ENCODE measurements around the gene PTGES3L.
"Not testable (repeated sequence)": the region's sequence is repeated elsewhere in the genome, so short reads cannot be mapped to it uniquely, and the experiment has no call there.

Gene PTGES3L

DNA sequence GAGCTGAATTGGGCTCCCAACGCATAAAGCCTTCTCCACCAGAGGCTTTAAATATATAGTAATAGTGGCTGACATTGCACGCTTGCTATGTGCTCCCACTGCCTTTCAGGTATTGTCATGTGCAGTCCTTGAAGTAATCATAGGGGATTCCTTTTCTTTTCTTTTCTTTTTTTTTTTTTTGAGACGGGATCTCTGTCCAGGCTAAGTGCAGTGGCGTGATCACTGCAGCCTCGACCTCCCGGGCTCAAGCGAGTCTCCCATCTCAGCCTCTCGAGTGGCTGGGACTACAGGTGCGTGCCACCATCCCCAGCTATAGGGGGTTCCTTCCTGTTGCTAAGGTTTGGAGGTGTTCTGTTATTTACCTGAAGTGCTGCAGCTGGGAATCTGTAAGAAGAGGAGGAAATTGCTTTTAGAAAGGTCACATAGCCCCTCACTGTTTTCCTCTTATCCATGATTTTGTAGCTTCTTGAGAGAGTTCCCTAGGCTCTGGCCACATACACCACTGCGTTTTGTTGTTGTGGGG is 19.2 kb upstream of the PTGES3L start:
- H3K4me1 ChIP-seq, result peaks cover 25% of the 10 kb centered on the region
- H4K20me1 ChIP-seq, result peaks cover 54% of the 10 kb centered on the region
- H3K4me2 ChIP-seq, result peak overlapping the region; percentile 93
- TF ChIP-seq Cebpa-rat (IDR thresholded peaks at IDR 0.05), result no peak
- H3K36me3 ChIP-seq, result peaks cover 66% of the 10 kb centered on the region
- peak overlapping the region; percentile 94 for H3K4me3 ChIP-seq
- peak overlapping the region; percentile 99 for H3K9ac ChIP-seq
- no peaks in the 10 kb centered on the region for H3K9me3 ChIP-seq
- H3K27ac ChIP-seq, result peak overlapping the region; percentile 94
- H3K27me3 ChIP-seq, result no peaks in the 10 kb centered on the region

DNA sequence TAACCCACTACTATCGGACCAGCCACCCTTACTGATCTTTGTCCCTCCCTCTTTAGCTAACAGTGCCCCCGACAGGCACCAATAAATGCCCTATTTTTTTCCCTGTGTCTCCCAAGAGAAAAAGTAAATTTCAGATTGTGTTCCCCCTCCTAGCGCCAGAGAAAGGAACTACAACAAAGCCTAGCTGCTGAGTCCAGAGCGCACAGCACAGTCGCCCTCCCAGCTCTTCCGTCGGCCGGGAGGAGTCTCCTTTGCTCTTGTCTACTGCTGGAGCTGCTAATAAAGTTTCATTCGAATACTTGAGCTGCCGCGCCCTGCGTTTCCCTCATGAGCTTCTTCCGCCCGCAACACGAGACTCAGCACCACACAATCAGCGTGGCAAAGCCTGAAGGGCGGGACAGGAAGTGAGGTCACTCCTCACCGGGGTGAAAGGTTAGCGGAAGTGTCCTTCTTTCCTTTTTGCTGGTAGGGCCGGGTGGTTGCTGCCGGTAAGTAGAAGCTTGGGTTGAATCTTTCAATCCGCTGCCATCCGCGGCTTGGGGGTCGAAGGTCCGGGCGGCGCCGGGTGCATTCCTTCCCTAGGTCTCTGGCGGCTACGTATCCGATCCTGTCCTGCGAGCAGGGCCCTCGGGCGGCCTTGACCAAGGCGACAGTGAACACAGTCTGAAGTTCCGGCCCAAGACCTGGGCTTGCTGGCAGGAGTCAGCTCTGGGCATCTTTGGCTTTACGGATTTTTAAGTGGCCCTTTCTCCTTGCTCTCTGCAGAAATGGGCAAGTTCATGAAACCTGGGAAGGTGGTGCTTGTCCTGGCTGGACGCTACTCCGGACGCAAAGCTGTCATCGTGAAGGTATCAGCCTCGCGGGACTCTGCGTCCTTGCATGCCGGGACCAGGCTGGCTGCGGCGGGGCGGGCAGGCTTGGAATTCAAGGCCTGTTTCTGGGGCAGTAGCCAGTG is 18.4 kb upstream of the PTGES3L start, which contains the start of gene RPL27:
Gene RPL27, plus strand, starts transcription at position 436 of the 955 bp plus-strand sequence. Its CDS starts 332 bp downstream, at position 768.
- H3K27me3 ChIP-seq, result no peaks in the 10 kb centered on the region
- peak within 1 kb of the TSS; percentile 94 for H3K4me3 ChIP-seq
- peaks cover 66% of the 10 kb centered on the region for H3K36me3 ChIP-seq
- no peaks in the 10 kb centered on the region for H3K9me3 ChIP-seq
- peaks cover 25% of the 10 kb centered on the region for H3K4me1 ChIP-seq
- H3K9ac ChIP-seq, result peak within 1 kb of the TSS; percentile 99
- peak within 1 kb of the TSS; percentile 94 for H3K27ac ChIP-seq
- H4K20me1 ChIP-seq, result peaks cover 46% of the 10 kb centered on the region
- TF ChIP-seq Cebpa-rat (IDR thresholded peaks at IDR 0.05), result no peak
- H3K4me2 ChIP-seq, result peak within 1 kb of the TSS; percentile 93

DNA sequence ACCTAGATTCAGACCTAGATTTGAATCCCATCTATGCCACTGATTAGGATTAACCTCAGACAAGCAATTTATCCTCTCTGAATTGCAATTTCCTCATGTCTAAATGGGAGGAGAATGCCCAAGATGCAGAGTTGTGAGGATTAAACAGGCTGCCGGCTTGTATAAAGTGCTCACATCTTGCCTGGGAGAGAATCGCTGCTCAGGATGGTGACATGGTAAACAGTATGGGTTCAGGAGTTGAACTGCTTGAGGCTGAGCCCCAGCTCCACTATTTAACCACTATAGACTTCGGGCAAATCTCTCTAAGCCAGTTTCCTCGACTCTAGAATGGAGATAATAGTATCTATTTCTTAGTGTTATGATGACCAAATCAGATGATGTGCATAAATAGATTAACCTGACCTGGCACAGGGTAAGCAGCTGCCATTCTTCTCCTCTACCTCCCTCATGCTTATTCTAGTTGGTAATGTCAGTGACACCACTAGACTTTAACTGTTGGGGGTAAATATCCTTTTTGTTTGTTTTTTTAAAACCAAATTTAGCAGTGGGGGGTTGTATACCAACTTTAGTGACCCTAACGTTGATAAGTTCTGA is 17.6 kb upstream of the PTGES3L start:
- Histone ChIP-seq H3K9ac (peak overlapping the region; percentile 71; the same call in 1 of the 2 replicates), H3K27ac (peak overlapping the region; percentile 59), H3K4me1 (peaks cover 25% of the 10 kb centered on the region), H4K20me1 (peaks cover 38% of the 10 kb centered on the region), H3K4me2 (peak overlapping the region; percentile 79), H3K4me3 (peak overlapping the region; percentile 57), H3K36me3 (peaks cover 66% of the 10 kb centered on the region), H3K9me3 (no peaks in the 10 kb centered on the region), H3K27me3 (no peaks in the 10 kb centered on the region)
- no peak for TF ChIP-seq Cebpa-rat (IDR thresholded peaks at IDR 0.05)

DNA sequence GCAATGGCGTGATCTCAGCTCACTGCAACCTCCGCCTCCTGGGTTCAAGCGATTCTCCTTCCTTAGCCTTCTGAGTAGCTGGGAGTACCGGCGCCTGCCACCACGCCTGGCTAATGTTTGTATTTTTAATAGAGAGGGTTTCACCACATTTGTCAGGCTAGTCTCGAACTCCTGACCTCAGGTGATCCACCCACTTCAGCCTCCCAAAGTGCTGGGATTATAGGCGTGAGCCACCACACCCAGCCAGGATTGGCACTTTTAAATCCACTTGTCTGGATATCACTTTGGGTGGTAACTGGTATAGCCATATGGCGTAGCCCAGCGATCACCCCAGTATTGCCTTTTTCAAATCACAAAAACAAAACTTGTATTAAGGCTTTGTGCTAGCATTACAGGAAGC is 14.0 kb upstream of the PTGES3L start:
- not testable (repeated sequence) for H3K27me3 ChIP-seq, H3K9me3 ChIP-seq, H3K27ac ChIP-seq, H3K4me3 ChIP-seq, H3K9ac ChIP-seq, H3K4me2 ChIP-seq
- peaks cover 26% of the 10 kb centered on the region for H3K4me1 ChIP-seq
- peaks cover 68% of the 10 kb centered on the region for H3K36me3 ChIP-seq
- peaks cover 13% of the 10 kb centered on the region for H4K20me1 ChIP-seq

DNA sequence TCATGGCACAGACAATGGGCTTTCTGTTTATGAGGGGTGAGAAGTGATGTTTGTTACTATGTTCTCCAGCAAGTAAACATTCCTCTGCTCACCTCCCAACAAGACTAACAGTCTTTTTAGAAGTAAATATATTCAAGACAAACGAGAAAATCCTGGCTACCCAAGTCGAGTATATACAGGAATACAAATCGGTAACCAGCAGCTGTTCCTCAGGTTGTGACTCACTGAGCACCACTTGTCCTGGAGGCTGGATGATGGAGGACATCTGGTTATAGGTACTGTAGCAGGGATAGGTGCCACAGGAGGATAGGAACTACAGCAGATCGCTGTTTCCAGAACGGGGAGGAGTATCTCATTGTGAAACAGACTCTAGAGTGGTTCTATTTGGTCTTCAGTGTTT is 13.0 kb upstream of the PTGES3L start:
- H3K27me3 ChIP-seq, result no peaks in the 10 kb centered on the region
- no peaks in the 10 kb centered on the region for H3K9me3 ChIP-seq
- no peak overlapping the region for H3K4me2 ChIP-seq
- no peak overlapping the region for H3K9ac ChIP-seq
- H4K20me1 ChIP-seq, result peaks cover 8% of the 10 kb centered on the region
- H3K4me3 ChIP-seq, result no peak overlapping the region
- H3K27ac ChIP-seq, result no peak overlapping the region
- peaks cover 78% of the 10 kb centered on the region for H3K36me3 ChIP-seq
- peaks cover 26% of the 10 kb centered on the region for H3K4me1 ChIP-seq
- no peak for TF ChIP-seq Cebpa-rat (IDR thresholded peaks at IDR 0.05)

DNA sequence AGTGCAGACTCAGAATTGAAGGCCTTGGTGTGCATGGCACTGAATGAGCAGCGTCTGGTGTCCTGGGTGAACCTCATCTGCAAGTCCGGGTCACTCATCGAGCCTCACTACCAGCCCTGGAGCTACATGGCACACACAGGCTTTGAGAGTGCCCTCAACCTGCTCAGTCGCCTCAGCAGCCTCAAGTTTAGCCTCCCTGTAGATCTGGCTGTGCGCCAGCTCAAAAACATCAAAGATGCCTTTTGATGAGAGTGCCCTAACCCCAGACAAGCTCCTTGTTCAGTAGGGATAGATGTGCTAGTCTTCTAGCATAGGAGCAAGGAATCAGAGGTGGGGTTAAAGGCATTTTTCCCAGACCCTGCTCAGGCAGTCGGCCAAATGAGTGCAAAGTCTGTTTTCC is 11.6 kb upstream of the PTGES3L start:
- peaks cover 8% of the 10 kb centered on the region for H4K20me1 ChIP-seq
- TF ChIP-seq Cebpa-rat (IDR thresholded peaks at IDR 0.05), result no peak
- no peaks in the 10 kb centered on the region for H3K27me3 ChIP-seq
- H3K4me1 ChIP-seq, result peaks cover 14% of the 10 kb centered on the region
- H3K27ac ChIP-seq, result no peak overlapping the region
- peaks cover 92% of the 10 kb centered on the region for H3K36me3 ChIP-seq
- H3K9ac ChIP-seq, result no peak overlapping the region
- H3K4me2 ChIP-seq, result no peak overlapping the region
- no peaks in the 10 kb centered on the region for H3K9me3 ChIP-seq
- no peak overlapping the region for H3K4me3 ChIP-seq

DNA sequence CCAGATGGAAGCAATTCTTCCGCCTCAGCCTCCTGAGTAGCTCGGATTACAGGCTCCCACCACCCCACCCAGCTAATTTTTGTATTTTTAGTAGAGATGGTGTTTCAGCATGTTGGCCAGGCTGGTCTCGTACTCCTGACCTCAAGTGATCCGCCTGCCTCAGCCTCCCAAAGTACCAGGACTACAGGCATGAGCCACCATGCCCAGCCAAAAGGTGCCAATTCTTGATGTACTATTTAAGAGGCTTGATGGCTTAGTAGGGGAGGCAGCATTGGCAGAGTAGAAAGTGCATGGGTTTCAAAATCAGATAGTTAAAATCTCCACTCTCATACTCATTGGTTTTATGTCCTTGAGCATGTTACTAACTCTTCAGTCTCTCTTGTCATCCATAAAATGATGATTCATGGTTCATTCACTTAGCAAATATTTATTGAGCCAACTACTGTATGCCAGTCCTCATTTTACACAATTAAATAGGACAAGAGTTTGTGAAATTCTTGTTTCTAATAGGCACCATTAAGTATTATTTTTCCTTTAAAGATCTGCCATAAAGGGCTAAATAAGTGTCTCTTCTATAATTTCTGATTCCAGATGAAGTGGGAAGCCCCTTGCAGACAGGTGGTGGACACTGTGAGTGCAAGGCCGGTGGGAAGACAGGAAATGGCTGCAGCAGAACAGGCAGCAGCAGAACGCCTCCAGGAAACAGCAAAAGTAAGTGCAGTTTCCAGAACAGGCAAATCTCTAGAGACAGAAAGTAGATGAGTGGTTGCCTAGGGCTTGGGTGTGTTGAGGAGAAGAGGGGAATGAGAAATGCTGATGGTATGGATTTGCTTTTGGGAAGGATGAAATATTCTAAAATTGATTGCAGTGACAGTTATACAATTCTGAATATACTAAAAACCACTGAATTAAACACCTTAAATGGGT is 10.1 kb upstream of the PTGES3L start:
- Histone ChIP-seq H3K4me3 (no peak overlapping the region), H3K36me3 (peaks cover 92% of the 10 kb centered on the region), H3K27ac (no peak overlapping the region), H3K9ac (no peak overlapping the region), H3K27me3 (no peaks in the 10 kb centered on the region), H3K4me2 (no peak overlapping the region), H3K9me3 (no peaks in the 10 kb centered on the region), H3K4me1 (peaks cover 29% of the 10 kb centered on the region), H4K20me1 (peaks cover 8% of the 10 kb centered on the region)
- TF ChIP-seq Cebpa-rat (IDR thresholded peaks at IDR 0.05), result no peak

DNA sequence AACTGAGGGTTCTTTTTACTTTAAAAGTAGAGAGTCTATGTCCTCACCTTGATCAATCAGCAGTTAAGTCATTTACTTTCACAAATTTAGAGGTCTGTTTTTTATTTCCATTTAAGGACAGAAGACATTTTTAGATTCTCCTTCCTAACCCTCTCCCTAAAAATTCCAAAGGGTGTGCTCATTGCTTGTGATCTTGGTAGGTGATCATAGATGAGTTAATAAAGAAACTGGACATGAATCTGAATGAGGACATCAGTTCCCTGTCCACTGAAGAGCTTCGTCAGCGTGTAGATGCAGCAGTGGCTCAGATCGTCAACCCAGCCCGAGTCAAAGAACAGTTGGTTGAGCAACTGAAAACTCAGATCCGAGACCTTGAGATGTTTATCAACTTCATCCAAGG is 9.3 kb upstream of the PTGES3L start:
- peaks cover 86% of the 10 kb centered on the region for H3K36me3 ChIP-seq
- no peaks in the 10 kb centered on the region for H3K27me3 ChIP-seq
- peaks cover 37% of the 10 kb centered on the region for H3K4me1 ChIP-seq
- H4K20me1 ChIP-seq, result peaks cover 8% of the 10 kb centered on the region
- TF ChIP-seq Cebpa-rat (IDR thresholded peaks at IDR 0.05), result no peak
- H3K4me3 ChIP-seq, result no peak overlapping the region
- H3K9ac ChIP-seq, result no peak overlapping the region
- H3K27ac ChIP-seq, result no peak overlapping the region
- H3K4me2 ChIP-seq, result no peak overlapping the region
- no peaks in the 10 kb centered on the region for H3K9me3 ChIP-seq

DNA sequence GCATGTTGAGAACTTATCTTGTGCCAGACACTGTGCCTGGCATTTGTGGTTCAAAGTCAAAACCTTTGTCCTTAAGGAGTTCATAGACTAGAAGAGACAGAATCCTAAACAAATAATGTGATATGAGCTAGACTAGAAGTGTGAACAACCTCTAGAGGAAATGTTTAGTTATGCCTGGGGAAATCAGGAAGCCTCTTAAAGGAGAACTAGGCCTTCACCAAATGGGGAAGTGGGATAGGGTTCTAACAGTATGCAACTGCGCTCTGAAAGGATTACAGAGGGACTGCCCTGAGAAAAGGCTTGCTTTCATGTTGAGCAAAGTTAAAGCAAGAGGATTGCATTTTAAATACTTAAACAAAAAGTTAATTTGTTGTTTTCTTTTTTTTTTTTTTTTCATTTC is 5.3 kb upstream of the PTGES3L start:
- Histone ChIP-seq H4K20me1 (peaks cover 18% of the 10 kb centered on the region), H3K4me3 (peak overlapping the region; percentile 50), H3K9ac (peak overlapping the region; percentile 53; the same call in 1 of the 2 replicates), H3K27ac (peak overlapping the region; percentile 69), H3K36me3 (peaks cover 61% of the 10 kb centered on the region), H3K4me2 (peak overlapping the region; percentile 81), H3K27me3 (no peaks in the 10 kb centered on the region), H3K4me1 (peaks cover 62% of the 10 kb centered on the region), H3K9me3 (no peaks in the 10 kb centered on the region)
- no peak for TF ChIP-seq Cebpa-rat (IDR thresholded peaks at IDR 0.05)

All from BLaER1 (cell line).